ENCODE results near the gene TKTL1. TPM values are rescaled to one million over a fixed set of nuclear protein-coding genes. Genes with fewer than 3 reads are reported as not detected.

Gene TKTL1
- total RNA-seq, 6 experiments from 2014 or later = 0.06 TPM; not detected in 5

GRCh38 chrX:154350429-154351182 lies 55.0 kb downstream of the TKTL1 start:
- TF ChIP-seq CTCF (IDR thresholded peaks at IDR 0.05) = no peak
- no peak for TF ChIP-seq POLR2A (IDR thresholded peaks at IDR 0.05)
- H3K9me3 ChIP-seq = no peaks in the 10 kb centered on the region
- intact Hi-C loops (cut with DNase I) = no loop called here
- H3K27me3 ChIP-seq = no peaks in the 10 kb centered on the region
- DNase-seq (peak in 1 of 3 donors; percentile 52), ATAC-seq (peak in 1 of 4 donors; percentile 5)
- H3K4me3 ChIP-seq = no peak overlapping the region
- peaks cover 0 to 3% (median 0%) of the 10 kb centered on the region in 4 donors for H3K4me1 ChIP-seq
- no CpG with 5 or more reads among the region's 19 CpGs for WGBS (ENCODE audit: insufficient coverage, low coverage, low lambda C conversion rate, missing lambda C conversion rate)
- H3K36me3 ChIP-seq = peaks cover 0 to 4% (median 0%) of the 10 kb centered on the region in 4 donors
- no peak overlapping the region for H3K27ac ChIP-seq

- H3K4me1 ChIP-seq = peaks cover 0 to 3% (median 0%) of the 10 kb centered on the region in 4 donors
- no peak for TF ChIP-seq CTCF (IDR thresholded peaks at IDR 0.05)
- no peak for TF ChIP-seq POLR2A (IDR thresholded peaks at IDR 0.05)
- intact Hi-C loops (cut with DNase I) = no loop called here
- no peak for ATAC-seq
- DNase-seq = peak in 1 of 3 donors; percentile 53
- peaks cover 0 to 4% (median 0%) of the 10 kb centered on the region in 4 donors for H3K36me3 ChIP-seq
- H3K4me3 ChIP-seq = no peak overlapping the region
- H3K27ac ChIP-seq = no peak overlapping the region
- WGBS (ENCODE audit: insufficient coverage, low coverage, low lambda C conversion rate, missing lambda C conversion rate) = 58% methylated on average over 10 of the region's 30 CpGs
- H3K9me3 ChIP-seq = no peaks in the 10 kb centered on the region
- H3K27me3 ChIP-seq = no peaks in the 10 kb centered on the region
Observed at GRCh38 chrX:154351183-154352011, 55.8 kb downstream of the TKTL1 start.

GRCh38 chrX:154352012-154352401 lies 56.4 kb downstream of the TKTL1 start:
- WGBS (ENCODE audit: insufficient coverage, low coverage, low lambda C conversion rate, missing lambda C conversion rate) = 40% methylated on average over 1 of the region's 14 CpGs
- H3K27ac ChIP-seq = no peak overlapping the region
- no peaks in the 10 kb centered on the region for H3K9me3 ChIP-seq
- no peak overlapping the region for H3K4me3 ChIP-seq
- DNase-seq (no peak), ATAC-seq (no peak)
- no peak for TF ChIP-seq CTCF (IDR thresholded peaks at IDR 0.05)
- no peak for TF ChIP-seq POLR2A (IDR thresholded peaks at IDR 0.05)
- no peaks in the 10 kb centered on the region for H3K27me3 ChIP-seq
- intact Hi-C loops (cut with DNase I) = no loop called here
- peaks cover 0 to 4% (median 0%) of the 10 kb centered on the region in 4 donors for H3K36me3 ChIP-seq
- peaks cover 0 to 3% (median 0%) of the 10 kb centered on the region in 4 donors for H3K4me1 ChIP-seq

GRCh38 chrX:154352466-154352865 lies 56.9 kb downstream of the TKTL1 start:
- intact Hi-C loops (cut with DNase I) = no loop called here
- H3K4me1 ChIP-seq = peaks cover 0 to 3% (median 0%) of the 10 kb centered on the region in 4 donors

More at GRCh38 chrX:154352466-154352865, 56.9 kb downstream of the TKTL1 start:
- DNase-seq (no peak), ATAC-seq (no peak)
- TF ChIP-seq POLR2A (IDR thresholded peaks at IDR 0.05) = no peak
- no peak for TF ChIP-seq CTCF (IDR thresholded peaks at IDR 0.05)
- Histone ChIP-seq H3K9me3 (no peaks in the 10 kb centered on the region), H3K27me3 (no peaks in the 10 kb centered on the region), H3K4me3 (no peak overlapping the region), H3K27ac (no peak overlapping the region), H3K36me3 (peaks cover 0 to 4% (median 0%) of the 10 kb centered on the region in 4 donors)
- WGBS (ENCODE audit: insufficient coverage, low coverage, low lambda C conversion rate, missing lambda C conversion rate) = 100% methylated on average over 1 of the region's 13 CpGs

Measured in right lobe of liver (tissue), 6 donors.